Fibroblast of mammary gland (primary cell): ENCODE results near the gene MED15.

ENCODE experiments used
- DNase-seq: peaks from one replicate; pipeline ENCODE4 v3.0.0-alpha.2; 2010; ENCODE audit warnings: low read depth
- H3K4me3 ChIP-seq: 2 replicates; pipeline ENCODE4 v1.5.1; 2011; ENCODE audit warnings: low read depth, mild to moderate bottlenecking, low read length, moderate library complexity; ENCODE audit not compliant: control insufficient read depth
- CTCF ChIP-seq: conservative IDR thresholded peaks from 2 replicates; pipeline ENCODE4 v1.5.1; 2011; ENCODE audit warnings: low read depth, low read length, inconsistent platforms; ENCODE audit not compliant: control insufficient read depth, insufficient read depth

The MED15 gene

GRCh38 chr22:20630873-20631617 lies 123.6 kb downstream of the MED15 start:
- no peak overlapping the region for H3K4me3 ChIP-seq
- TF ChIP-seq CTCF: no peak
- DNase-seq: no peak

- H3K4me3 ChIP-seq: no peak overlapping the region
- DNase-seq: no peak
- TF ChIP-seq CTCF: no peak
Measured at GRCh38 chr22:20632082-20632481, 124.7 kb downstream of the MED15 start.

GRCh38 chr22:20632518-20632917 lies 125.1 kb downstream of the MED15 start:
- no peak for DNase-seq
- no peak for TF ChIP-seq CTCF
- no peak overlapping the region for H3K4me3 ChIP-seq

GRCh38 chr22:20634560-20635226 lies 127.3 kb downstream of the MED15 start:
- TF ChIP-seq CTCF: no peak
- no peak for DNase-seq
- H3K4me3 ChIP-seq: no peak overlapping the region

- DNase-seq: no peak
- no peak for TF ChIP-seq CTCF
- no peak overlapping the region for H3K4me3 ChIP-seq
Measured at GRCh38 chr22:20635227-20635591, 127.8 kb downstream of the MED15 start.

- H3K4me3 ChIP-seq: no peak overlapping the region
- no peak for DNase-seq
- no peak for TF ChIP-seq CTCF
Measured at GRCh38 chr22:20636075-20636812, 128.8 kb downstream of the MED15 start.
